GM12891 (cell line): ENCODE results near the gene INTS2.

Experiments used
- POLR2A ChIP-seq: IDR thresholded peaks from 2 replicates; pipeline ENCODE4 v1.6.1; 2011; ENCODE audit warnings: low read depth, low read length, control low read depth
- POU2F2 ChIP-seq: IDR thresholded peaks from 2 replicates; pipeline ENCODE4 v1.6.1; 2011; ENCODE audit warnings: low read depth, mild to moderate bottlenecking, control low read depth, low read length, moderate library complexity

- no peak for TF ChIP-seq POLR2A
- TF ChIP-seq POU2F2 = no peak
These were observed 42.2 kb upstream of the INTS2 start for GRCh38 chr17:61970030-61970429.
